Activated T-helper 9 cell treated with anti-CD3 and anti-CD28 coated beads, Interleukin-2, amount 50 U/mL, for 16 hours (primary cell): ENCODE data around the gene BCL2A1.
"Not testable (repeated sequence)": the region's sequence is repeated elsewhere in the genome, so short reads cannot be mapped to it uniquely, and the experiment has no call there.

ENCODE experiments used
- DNase-seq: peaks from one replicate; pipeline ENCODE4 v3.0.0-alpha.2; 2020; ENCODE audit warnings: low read depth

BCL2A1 gene

GRCh38 chr15:79970624-79971434, at the start of gene BCL2A1:
Gene BCL2A1, minus strand, starts transcription at chr15:79971196. Its CDS starts 77 bp downstream, at chr15:79971119.
- DNase-seq = peak; percentile 37

GRCh38 chr15:80020731-80021130, 49.7 kb upstream of the BCL2A1 start:
- no peak for DNase-seq

- DNase-seq = not testable (repeated sequence)
Observed at GRCh38 chr15:80020149-80020548, 49.2 kb upstream of the BCL2A1 start.

GRCh38 chr15:80019168-80019745, 48.3 kb upstream of the BCL2A1 start:
- DNase-seq = no peak

- DNase-seq = not testable (repeated sequence)
Observed at GRCh38 chr15:80017139-80017538, 46.1 kb upstream of the BCL2A1 start.

- DNase-seq = not testable (repeated sequence)
Observed at GRCh38 chr15:80016506-80016905, 45.5 kb upstream of the BCL2A1 start.

GRCh38 chr15:80015156-80015555, 44.2 kb upstream of the BCL2A1 start:
- DNase-seq = no peak

- DNase-seq = not testable (repeated sequence)
Observed at GRCh38 chr15:80014186-80014585, 43.2 kb upstream of the BCL2A1 start.

- DNase-seq = no peak
Observed at GRCh38 chr15:80012060-80012726, 41.2 kb upstream of the BCL2A1 start.

GRCh38 chr15:80011596-80011995, 40.6 kb upstream of the BCL2A1 start:
- DNase-seq = no peak

- DNase-seq = not testable (repeated sequence)
Observed at GRCh38 chr15:80011041-80011523, 40.1 kb upstream of the BCL2A1 start.

- DNase-seq = no peak
Observed at GRCh38 chr15:80010131-80010673, 39.2 kb upstream of the BCL2A1 start.

- DNase-seq = no peak
Observed at GRCh38 chr15:80007532-80007931, 36.5 kb upstream of the BCL2A1 start.

GRCh38 chr15:80006946-80007345, 36.0 kb upstream of the BCL2A1 start:
- DNase-seq = no peak

- no peak for DNase-seq
Observed at GRCh38 chr15:80003934-80004472, 33.0 kb upstream of the BCL2A1 start.

GRCh38 chr15:80003171-80003570, 32.2 kb upstream of the BCL2A1 start:
- no peak for DNase-seq

GRCh38 chr15:80002267-80002666, 31.3 kb upstream of the BCL2A1 start:
- DNase-seq = no peak

- no peak for DNase-seq
Observed at GRCh38 chr15:79994615-79995014, 23.6 kb upstream of the BCL2A1 start.

- DNase-seq = no peak
Observed at GRCh38 chr15:79991826-79992225, 20.8 kb upstream of the BCL2A1 start.

- no peak for DNase-seq
Observed at GRCh38 chr15:79990997-79991334, 20.0 kb upstream of the BCL2A1 start.

GRCh38 chr15:79990280-79990996, 19.4 kb upstream of the BCL2A1 start:
- DNase-seq = no peak

- no peak for DNase-seq
Observed at GRCh38 chr15:79989682-79990081, 18.7 kb upstream of the BCL2A1 start.
